OCI-M1 (cell line): ENCODE results near the gene RNASEH2C.
"Not testable (repeated sequence)": the region's sequence is repeated elsewhere in the genome, so short reads cannot be mapped to it uniquely, and the experiment has no call there.

ENCODE experiments used
- DNase-seq: peaks from one replicate; lab custom pipeline; 2025; lab: John Stamatoyannopoulos, UW

Gene RNASEH2C

GRCh38 chr11:65720211-65720934 lies at the start of gene RNASEH2C:
TSS of gene RNASEH2C (minus strand) at chr11:65720798. CDS start at chr11:65720758, 40 bp downstream.
- DNase-seq: peak; percentile 93

- DNase-seq: not testable (repeated sequence)
These were observed 47.2 kb upstream of the RNASEH2C start for GRCh38 chr11:65767806-65768205.

DNA sequence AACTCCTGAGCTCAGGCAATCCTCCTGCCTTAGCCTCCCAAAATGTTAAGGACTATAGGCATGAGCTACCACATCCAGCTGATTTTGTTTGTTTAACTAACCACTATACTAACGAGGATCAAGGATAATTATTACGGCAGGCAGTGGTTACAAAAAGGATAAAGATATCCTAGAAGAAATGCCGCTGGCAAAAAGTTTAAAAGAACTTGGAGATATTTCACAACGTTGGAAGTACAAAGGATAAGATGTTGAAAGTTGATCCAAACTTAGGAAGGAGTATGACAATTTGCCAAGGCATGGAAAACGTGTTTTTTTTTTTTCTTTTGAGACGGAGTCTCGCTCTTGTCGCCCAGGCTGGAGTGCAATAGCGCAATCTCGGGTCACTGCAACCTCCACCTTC lies 46.8 kb upstream of the RNASEH2C start:
- no peak for DNase-seq

DNA sequence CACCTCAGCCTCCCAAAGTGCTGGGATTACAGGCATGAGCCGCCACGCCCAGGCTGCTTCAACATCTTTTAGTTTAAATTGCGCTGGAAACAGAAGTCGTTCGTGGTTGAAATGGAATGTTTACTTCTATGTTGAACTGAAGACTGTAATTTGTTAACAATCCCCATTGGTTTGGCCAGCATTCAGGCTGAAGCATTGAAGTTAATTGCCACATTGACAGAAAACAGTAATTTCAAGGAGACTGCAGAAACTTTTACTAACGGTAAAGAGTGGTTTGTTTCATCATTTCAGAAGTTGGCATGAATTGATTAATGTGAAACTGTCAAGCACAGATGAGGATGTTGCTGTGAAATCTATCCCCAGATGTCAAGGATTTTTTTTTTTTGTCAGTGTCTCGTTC lies 45.9 kb upstream of the RNASEH2C start:
- DNase-seq: peak; percentile 33

- no peak for DNase-seq
These were observed 43.8 kb upstream of the RNASEH2C start for GRCh38 chr11:65764434-65764833.

DNA sequence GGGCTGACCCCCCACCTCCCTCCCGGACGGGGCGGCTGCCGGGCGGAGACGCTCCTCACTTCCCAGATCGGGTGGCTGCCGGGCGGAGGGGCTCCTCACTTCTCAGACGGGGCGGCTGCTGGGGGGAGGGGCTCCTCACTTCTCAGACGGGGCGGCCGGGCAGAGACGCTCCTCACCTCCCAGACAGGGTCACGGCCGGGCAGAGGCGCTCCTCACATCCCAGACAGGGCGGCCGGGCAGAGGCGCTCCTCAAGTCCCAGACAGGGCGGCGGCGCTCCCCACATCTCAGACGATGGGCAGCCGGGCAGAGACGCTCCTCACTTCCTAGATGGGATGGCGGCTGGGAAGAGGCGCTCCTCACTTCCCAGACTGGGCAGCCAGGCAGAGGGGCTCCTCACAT lies 42.2 kb upstream of the RNASEH2C start:
- not testable (repeated sequence) for DNase-seq

- DNase-seq: not testable (repeated sequence)
These were observed 41.6 kb upstream of the RNASEH2C start for GRCh38 chr11:65762169-65762568.

GRCh38 chr11:65745049-65745448 lies 24.5 kb upstream of the RNASEH2C start:
- no peak for DNase-seq

- no peak for DNase-seq
These were observed 24.1 kb upstream of the RNASEH2C start for GRCh38 chr11:65744699-65745042.

- peak; percentile 45 for DNase-seq
These were observed 23.6 kb upstream of the RNASEH2C start for GRCh38 chr11:65744026-65744698.

DNA sequence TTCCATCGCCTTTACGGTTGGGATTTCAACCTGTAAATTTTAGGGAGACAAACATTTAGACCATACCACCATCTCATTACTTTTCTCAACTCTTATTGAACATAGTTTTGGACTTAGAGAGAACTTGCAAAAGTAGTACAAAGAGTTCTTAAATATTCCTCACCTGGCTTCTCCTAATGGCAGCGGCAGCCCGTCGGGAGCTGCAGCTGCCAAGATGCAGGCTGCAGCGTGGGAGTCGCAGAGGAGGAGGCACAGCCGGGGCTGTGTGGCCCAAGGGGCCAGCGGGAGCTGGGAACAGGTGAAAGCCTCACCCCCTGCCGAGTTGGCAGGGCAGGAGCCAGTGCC lies 23.1 kb upstream of the RNASEH2C start:
- DNase-seq: no peak

- no peak for DNase-seq
These were observed 21.8 kb upstream of the RNASEH2C start for GRCh38 chr11:65742353-65742752.

GRCh38 chr11:65741185-65741584 lies 20.6 kb upstream of the RNASEH2C start:
- no peak for DNase-seq

DNA sequence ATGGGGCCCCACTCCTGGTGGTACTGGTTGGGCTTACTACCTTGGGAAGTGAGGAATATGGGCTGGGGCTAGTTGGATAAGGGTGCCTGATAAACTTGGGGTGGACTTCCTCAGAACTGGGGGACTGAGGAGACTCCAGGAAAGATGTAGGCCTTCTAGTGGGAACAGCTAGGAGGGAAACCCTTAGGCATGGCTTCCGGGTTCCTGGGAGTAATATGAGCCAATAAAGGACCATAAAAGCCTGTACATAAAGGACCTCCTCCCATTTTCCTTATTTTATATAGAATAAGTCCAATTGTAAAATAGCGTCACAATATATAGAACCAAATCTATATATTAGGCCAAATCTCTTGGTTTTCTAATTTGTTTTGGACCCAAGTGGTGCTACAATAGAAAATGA lies 18.4 kb upstream of the RNASEH2C start:
- DNase-seq: no peak

GRCh38 chr11:65736810-65737209 lies 16.2 kb upstream of the RNASEH2C start:
- no peak for DNase-seq

DNA sequence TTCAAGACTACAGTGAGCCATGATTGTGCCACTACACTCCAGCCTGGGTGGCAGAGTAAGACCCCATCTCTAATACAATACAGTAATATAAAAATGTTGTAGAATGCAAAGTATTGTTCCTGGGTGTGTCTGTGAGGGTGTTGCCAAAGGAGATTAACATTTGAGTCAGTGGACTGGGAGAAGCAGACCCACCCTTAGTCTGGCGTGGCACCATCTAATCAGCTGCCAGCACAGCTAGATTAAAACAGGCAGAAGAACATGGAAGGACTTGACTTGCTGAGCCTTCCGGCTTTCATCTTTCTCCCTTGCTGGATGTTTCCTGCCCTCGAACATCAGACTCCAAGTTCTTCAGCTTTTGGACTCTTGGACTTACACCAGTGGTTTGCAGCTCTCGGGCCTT lies 14.5 kb upstream of the RNASEH2C start:
- DNase-seq: not testable (repeated sequence)

GRCh38 chr11:65730461-65730860 lies 9.9 kb upstream of the RNASEH2C start:
- DNase-seq: no peak

DNA sequence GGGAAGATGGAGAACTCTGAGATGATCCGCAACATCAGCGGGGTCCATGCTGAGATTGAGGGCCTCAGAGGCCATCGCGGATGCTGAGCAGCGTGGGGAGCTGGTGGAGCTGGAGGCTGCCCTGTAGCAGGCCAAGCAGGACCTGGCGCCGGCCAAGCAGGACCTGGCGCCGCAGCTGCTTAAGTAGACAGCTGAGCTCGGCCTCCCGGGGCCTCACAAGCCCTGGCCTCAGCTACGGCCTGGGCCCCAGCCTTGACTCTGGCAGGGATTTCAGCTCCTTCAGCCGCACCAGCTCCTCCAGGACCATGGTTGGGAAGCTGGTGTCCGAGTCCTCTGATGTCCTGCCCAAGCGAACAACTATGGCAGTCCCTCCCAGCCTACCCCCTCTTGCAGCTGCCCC lies 7.3 kb upstream of the RNASEH2C start:
- DNase-seq: no peak

DNA sequence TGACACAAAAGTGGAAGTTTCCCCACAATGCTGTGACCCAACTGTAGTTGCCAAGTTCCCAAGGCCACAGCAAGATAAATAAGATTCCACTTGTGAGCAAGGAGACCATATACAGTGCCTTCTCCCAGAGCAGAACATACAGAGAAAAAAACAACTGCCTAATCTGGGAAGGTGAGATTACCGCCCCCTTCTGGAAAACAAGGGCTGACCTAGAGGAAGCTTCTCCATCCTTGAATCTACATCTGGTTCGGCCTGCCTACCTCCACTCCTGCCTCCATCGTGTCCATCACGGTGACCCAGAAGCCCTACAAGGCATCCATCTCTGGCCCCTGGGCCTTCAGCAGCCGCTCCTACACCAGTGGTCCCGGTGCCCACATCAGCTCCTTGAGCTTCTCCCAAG lies 6.1 kb upstream of the RNASEH2C start:
- DNase-seq: peak; percentile 20

- DNase-seq: no peak
These were observed 1.7 kb upstream of the RNASEH2C start for GRCh38 chr11:65722261-65722660.

- DNase-seq: peak; percentile 70
These were observed 757 bp downstream of the RNASEH2C start for GRCh38 chr11:65719871-65720210.

GRCh38 chr11:65718964-65719492 lies 1.6 kb downstream of the RNASEH2C start:
- DNase-seq: no peak

DNA sequence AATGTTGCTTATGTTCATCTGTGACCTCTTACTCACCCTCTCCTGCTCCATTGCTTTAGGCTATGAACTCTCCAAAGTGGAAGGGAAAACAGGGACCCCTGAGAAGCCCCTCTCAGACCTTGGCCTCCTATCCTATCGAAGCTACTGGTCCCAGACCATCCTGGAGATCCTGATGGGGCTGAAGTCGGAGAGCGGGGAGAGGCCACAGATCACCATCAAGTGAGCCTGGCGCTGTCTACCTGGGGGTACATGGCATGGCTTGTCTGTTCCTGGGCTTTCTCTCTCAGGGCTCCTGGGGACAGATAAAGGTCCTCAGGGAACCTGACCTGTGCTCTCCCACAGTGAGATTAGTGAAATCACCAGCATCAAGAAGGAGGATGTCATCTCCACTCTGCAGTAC lies 2.1 kb downstream of the RNASEH2C start:
- DNase-seq: no peak

DNA sequence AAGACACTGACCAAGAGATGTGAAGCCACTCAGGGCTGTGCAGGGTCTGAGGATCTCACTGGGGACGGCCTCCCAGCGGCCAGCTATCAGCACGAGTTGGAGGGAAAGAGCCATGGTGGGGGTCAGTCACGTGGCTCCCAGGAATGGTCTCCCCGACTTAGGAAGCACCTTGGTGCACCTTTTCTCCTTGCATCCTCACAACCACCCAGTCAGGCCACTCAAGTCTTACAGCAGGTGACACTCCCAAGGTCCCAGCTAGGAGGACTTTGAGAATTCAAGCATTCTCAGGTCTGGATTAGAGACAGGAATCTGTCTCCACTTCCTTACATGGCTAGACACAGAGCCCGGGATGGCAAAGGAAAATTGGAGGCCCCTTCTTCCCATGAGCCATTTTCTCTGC lies 2.7 kb downstream of the RNASEH2C start:
- DNase-seq: no peak
